NCI-H128 (cell line): ENCODE measurements around the gene PPCDC.
"Not testable (repeated sequence)": the region's sequence is repeated elsewhere in the genome, so short reads cannot be mapped to it uniquely, and the experiment has no call there.

Experiments used
- DNase-seq: peaks from one replicate; lab custom pipeline; 2025; ENCODE audit not compliant: unreplicated experiment; lab: John Stamatoyannopoulos, UW

PPCDC gene

GRCh38 chr15:75065851-75066509 lies 42.6 kb downstream of the PPCDC start:
- no peak for DNase-seq

GRCh38 chr15:75067123-75067830 lies 43.9 kb downstream of the PPCDC start:
- DNase-seq = no peak

DNA sequence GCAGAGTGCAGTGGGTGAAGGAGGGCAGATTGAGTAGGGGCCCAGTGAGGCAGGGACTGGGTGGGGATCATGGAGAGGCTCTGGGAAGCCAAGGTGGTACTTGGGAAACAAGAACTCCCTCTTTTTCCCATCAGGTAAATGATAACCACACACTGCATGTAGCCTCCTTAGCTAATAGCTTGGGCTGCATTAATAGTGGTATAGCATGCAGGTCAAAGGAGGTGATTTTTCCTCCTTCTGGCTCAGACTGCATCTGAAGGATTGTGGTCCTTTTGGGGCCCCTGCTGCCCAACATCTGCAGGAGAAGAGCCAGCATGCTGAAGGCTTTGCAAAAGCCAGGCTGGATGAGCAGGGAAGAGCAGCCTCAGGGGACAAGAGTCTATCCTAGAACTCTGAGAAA lies 45.4 kb downstream of the PPCDC start:
- no peak for DNase-seq

- DNase-seq = no peak
Observed at GRCh38 chr15:75069301-75069925, 46.0 kb downstream of the PPCDC start.

- DNase-seq = no peak
Observed at GRCh38 chr15:75070674-75071073, 47.3 kb downstream of the PPCDC start.

GRCh38 chr15:75073197-75073596 lies 49.8 kb downstream of the PPCDC start:
- no peak for DNase-seq

GRCh38 chr15:75076277-75076676 lies 52.9 kb downstream of the PPCDC start:
- DNase-seq = no peak

DNA sequence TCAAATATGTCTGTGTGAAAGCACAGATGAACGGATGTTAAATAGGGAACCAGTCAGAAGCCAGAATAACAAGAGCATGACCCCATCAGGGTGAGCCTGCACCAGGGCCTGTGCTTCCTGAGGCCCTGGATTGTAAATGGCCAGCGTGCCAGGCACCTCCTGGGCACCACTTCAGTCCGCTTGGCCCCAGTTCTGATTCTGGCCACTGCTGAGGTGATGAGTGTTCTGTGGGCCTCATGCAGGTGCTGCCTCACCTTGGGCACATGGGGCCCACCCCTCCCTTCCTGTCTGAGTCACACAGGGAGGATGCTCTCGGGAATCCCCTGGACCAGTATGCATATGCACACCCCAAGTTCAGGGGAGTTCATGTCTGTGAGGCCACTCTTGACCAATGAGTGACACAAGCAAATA lies 54.2 kb downstream of the PPCDC start:
- DNase-seq = not testable (repeated sequence)

DNA sequence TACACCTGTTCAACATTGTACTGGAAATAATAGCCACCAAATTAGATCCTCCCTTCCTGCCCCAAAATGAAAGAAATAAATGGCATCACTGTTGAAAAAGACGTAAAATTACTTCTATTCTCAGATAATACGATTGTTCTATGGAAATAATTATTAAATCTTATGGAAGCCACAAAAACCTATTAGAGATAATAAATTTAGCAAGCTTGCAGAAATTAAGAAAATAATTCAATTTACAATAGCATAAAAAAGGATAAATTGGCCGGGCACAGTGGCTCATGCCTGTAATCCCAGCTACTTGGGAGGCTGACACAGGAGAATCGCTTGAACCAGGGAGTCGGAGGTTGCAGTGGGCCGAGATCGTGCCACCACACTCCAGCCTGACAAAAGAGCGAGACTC lies 57.8 kb downstream of the PPCDC start:
- DNase-seq = no peak

DNA sequence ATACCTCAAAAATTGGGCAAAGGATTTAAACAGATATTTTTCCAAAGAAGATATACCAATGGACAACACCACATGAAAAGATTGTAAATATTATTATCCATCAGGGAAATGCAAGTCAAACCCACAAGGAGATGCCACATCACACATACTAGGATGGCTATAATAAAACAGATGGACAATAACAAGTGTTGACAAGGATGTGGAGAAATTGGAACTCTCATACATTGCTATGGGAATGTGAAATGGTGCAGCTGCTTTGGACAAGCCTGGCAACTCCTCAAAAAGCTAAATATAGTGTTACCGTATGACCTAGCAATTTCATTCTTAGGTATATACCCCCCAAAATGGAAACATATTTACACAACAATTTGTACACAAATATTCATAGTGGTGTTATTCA lies 59.3 kb downstream of the PPCDC start:
- DNase-seq = no peak

GRCh38 chr15:75085708-75086107 lies 62.3 kb downstream of the PPCDC start:
- DNase-seq = not testable (repeated sequence)

- DNase-seq = no peak
Observed at GRCh38 chr15:75089456-75090387, 66.3 kb downstream of the PPCDC start.

DNA sequence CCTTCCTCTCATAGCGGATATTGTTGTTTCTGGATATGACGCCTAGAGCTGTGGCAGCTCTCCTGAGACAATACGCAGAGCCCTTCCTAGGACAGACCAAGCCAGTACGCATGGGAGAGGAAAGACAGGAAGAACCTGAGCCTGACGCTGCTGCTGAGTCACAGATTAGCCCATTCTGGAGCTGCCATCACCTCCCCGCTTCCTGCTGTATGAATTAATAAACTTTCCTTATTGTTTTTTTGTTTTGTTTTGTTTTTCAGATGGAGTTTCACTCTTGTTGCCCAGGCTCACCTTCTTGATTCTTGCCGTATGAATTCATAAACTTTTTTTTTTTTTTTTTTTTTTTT lies 67.0 kb downstream of the PPCDC start:
- DNase-seq = no peak

GRCh38 chr15:75091814-75092213 lies 68.4 kb downstream of the PPCDC start:
- DNase-seq = no peak

GRCh38 chr15:75094961-75095478 lies 71.6 kb downstream of the PPCDC start:
- not testable (repeated sequence) for DNase-seq

GRCh38 chr15:75095594-75095993 lies 72.2 kb downstream of the PPCDC start:
- DNase-seq = no peak

- no peak for DNase-seq
Observed at GRCh38 chr15:75097939-75098338, 74.5 kb downstream of the PPCDC start.

DNA sequence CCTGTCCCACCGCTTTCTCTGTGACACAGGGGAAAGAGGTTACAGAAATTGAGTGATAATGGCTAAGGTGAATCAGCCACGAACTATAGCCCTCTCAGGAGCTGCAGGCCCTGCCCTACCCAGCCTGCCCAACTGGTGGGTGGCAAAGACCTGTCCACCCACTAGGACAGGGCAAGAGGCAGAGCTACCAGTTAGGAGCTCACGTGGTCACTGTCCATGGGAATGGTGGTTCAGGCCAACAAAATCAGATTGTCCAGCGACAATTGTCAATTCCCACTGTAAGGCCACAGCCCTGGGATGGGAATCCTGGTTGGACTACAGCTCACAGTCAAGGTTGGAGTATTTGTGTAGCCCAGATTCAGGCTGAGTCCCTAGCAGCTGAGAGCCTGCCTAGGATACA lies 75.0 kb downstream of the PPCDC start:
- no peak for DNase-seq
